ENCODE results near the gene FAM186B.
"Not testable (repeated sequence)": the region's sequence is repeated elsewhere in the genome, so short reads cannot be mapped to it uniquely, and the experiment has no call there.

Gene FAM186B

DNA sequence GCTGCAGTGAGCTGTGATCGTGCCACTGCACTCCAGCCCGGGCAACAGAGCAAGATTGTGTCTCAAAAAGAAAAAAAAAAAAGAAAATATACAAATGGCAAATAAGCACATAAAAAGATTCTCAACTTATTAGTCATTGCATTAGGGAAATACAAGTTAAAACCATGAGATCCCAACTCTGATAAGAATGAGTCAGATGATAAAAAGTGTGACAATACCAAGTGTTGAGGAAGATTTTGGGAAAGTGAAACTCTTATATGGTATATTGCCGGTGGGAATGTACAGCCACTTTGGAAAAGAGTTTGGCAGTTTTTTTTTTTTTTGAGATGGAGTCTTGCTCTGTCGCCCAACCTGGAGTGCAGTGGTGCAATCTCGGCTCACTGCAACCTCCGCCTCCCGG, 10.3 kb upstream of the FAM186B start:
- Histone ChIP-seq H3K4me1 (ENCODE audit: control insufficient read depth, insufficient read depth, low read length) (no peaks in the 10 kb centered on the region), H3K27ac (ENCODE audit: low read depth, low read length) (no peak overlapping the region), H3K4me3 (ENCODE audit: low read length) (no peak overlapping the region), H3K27me3 (ENCODE audit: control insufficient read depth, insufficient read depth, low read length) (no peaks in the 10 kb centered on the region), H3K36me3 (ENCODE audit: control insufficient read depth, insufficient read depth, low read length) (no peaks in the 10 kb centered on the region), H3K9ac (ENCODE audit: low read length) (no peak overlapping the region)

DNA sequence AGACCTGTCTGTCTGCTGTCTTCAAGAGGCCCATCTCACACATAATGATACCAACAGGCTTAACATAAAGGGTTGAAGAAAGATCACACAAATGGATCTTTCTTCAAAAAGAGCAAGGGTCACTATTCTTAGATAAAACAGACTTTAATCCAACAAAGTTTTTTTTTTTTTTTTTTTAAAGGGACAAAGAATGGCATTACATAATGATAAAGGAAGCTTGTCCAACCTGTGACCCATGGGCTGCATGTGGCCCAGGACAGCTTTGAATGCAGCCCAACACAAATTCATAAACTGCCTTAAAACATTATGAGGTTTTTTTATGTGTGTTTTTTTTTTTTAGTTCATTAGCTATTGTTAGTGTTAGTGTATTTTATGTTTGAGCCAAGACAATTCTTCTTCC, 6.8 kb upstream of the FAM186B start:
- Histone ChIP-seq H3K27ac (ENCODE audit: low read depth, low read length) (no peak overlapping the region), H3K4me1 (ENCODE audit: control insufficient read depth, insufficient read depth, low read length) (no peaks in the 10 kb centered on the region), H3K27me3 (ENCODE audit: control insufficient read depth, insufficient read depth, low read length) (no peaks in the 10 kb centered on the region), H3K4me3 (ENCODE audit: low read length) (no peak overlapping the region), H3K36me3 (ENCODE audit: control insufficient read depth, insufficient read depth, low read length) (no peaks in the 10 kb centered on the region), H3K9ac (ENCODE audit: low read length) (no peak overlapping the region)

GRCh38 chr12:49610785-49611184, 5.3 kb upstream of the FAM186B start:
- H3K27ac ChIP-seq (ENCODE audit: low read depth, low read length); H3K36me3 ChIP-seq (ENCODE audit: control insufficient read depth, insufficient read depth, low read length); H3K27me3 ChIP-seq (ENCODE audit: control insufficient read depth, insufficient read depth, low read length); H3K4me3 ChIP-seq (ENCODE audit: low read length); H3K9ac ChIP-seq (ENCODE audit: low read length); H3K4me1 ChIP-seq (ENCODE audit: control insufficient read depth, insufficient read depth, low read length): not testable (repeated sequence)

GRCh38 chr12:49609875-49610154, 4.4 kb upstream of the FAM186B start:
- no peaks in the 10 kb centered on the region for H3K27me3 ChIP-seq (ENCODE audit: control insufficient read depth, insufficient read depth, low read length)
- H3K4me1 ChIP-seq (ENCODE audit: control insufficient read depth, insufficient read depth, low read length), result no peaks in the 10 kb centered on the region
- no peak overlapping the region for H3K4me3 ChIP-seq (ENCODE audit: low read length)
- H3K36me3 ChIP-seq (ENCODE audit: control insufficient read depth, insufficient read depth, low read length), result no peaks in the 10 kb centered on the region
- H3K9ac ChIP-seq (ENCODE audit: low read length), result no peak overlapping the region
- no peak overlapping the region for H3K27ac ChIP-seq (ENCODE audit: low read depth, low read length)

DNA sequence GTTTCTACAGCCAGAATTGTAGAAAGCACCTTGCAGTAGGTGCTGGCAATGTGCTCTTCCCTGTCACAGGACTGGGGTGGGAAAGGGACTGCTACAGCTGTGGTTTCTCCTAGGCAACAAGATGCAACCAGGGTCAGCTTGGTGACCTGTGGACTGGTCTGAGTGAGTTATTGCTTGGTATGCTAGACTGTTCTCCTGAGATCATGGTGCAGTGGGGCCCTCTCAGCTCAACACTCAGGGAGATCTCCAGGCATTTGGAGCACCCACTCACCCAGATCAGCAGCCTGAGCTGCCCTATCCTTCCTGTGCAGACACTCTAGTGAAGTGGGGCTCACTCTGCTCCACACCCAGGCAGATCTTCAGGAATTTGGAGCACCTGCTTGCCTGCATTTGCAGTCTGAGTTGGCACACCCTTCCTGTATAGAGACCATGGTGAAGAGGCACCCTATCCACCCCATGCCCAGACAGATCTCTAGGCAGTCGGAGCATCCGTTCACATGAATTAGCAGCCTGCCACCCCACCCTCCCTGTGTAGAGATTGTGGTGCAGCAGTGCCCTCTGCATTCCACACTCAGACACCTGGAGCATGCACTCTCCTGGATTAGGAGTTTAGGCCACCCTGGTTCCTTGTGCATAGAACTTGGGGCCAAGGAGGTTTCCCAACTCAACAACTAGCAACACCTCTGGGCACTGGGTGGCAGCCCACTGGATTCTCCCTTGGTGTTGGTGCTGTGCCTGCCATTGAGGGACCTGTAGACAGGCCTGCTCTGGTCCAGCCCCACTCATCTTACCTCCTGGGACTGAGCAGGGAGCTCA, 3.8 kb upstream of the FAM186B start:
- Histone ChIP-seq H3K4me3 (ENCODE audit: low read length) (no peak overlapping the region), H3K27me3 (ENCODE audit: control insufficient read depth, insufficient read depth, low read length) (no peaks in the 10 kb centered on the region), H3K9ac (ENCODE audit: low read length) (no peak overlapping the region), H3K36me3 (ENCODE audit: control insufficient read depth, insufficient read depth, low read length) (no peaks in the 10 kb centered on the region), H3K27ac (ENCODE audit: low read depth, low read length) (no peak overlapping the region), H3K4me1 (ENCODE audit: control insufficient read depth, insufficient read depth, low read length) (no peaks in the 10 kb centered on the region)

DNA sequence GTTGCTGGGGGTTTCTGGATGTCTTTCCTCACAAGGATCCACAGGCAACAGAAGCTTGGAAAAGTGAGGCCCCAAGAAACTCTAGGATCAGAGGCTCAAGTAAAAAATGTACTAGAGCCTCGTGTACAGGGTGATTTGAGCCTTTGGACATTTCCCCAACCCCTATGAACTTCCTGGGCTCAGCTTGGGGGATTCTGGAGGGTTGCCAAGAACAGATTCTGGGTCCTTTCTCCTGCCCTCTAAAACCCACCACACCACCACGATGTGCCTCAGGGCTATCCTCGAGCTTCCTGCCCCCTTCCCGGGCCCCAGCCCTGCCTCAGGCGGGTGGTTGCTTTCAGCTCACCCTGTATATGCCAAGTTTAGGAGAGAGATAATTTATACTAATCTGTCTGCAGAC, 583 bp downstream of the FAM186B start:
- Histone ChIP-seq H3K27me3 (ENCODE audit: control insufficient read depth, insufficient read depth, low read length) (no peaks in the 10 kb centered on the region), H3K4me3 (ENCODE audit: low read length) (no peak overlapping the region), H3K9ac (ENCODE audit: low read length) (no peak overlapping the region), H3K4me1 (ENCODE audit: control insufficient read depth, insufficient read depth, low read length) (no peaks in the 10 kb centered on the region), H3K36me3 (ENCODE audit: control insufficient read depth, insufficient read depth, low read length) (no peaks in the 10 kb centered on the region), H3K27ac (ENCODE audit: low read depth, low read length) (no peak overlapping the region)

GRCh38 chr12:49603721-49604120, 1.7 kb downstream of the FAM186B start:
- Histone ChIP-seq H3K27me3 (ENCODE audit: control insufficient read depth, insufficient read depth, low read length) (no peaks in the 10 kb centered on the region), H3K27ac (ENCODE audit: low read depth, low read length) (no peak overlapping the region), H3K9ac (ENCODE audit: low read length) (no peak overlapping the region), H3K4me3 (ENCODE audit: low read length) (no peak overlapping the region), H3K36me3 (ENCODE audit: control insufficient read depth, insufficient read depth, low read length) (no peaks in the 10 kb centered on the region), H3K4me1 (ENCODE audit: control insufficient read depth, insufficient read depth, low read length) (no peaks in the 10 kb centered on the region)

- Histone ChIP-seq H3K27me3 (ENCODE audit: control insufficient read depth, insufficient read depth, low read length) (no peaks in the 10 kb centered on the region), H3K9ac (ENCODE audit: low read length) (no peak overlapping the region), H3K36me3 (ENCODE audit: control insufficient read depth, insufficient read depth, low read length) (no peaks in the 10 kb centered on the region), H3K4me1 (ENCODE audit: control insufficient read depth, insufficient read depth, low read length) (no peaks in the 10 kb centered on the region), H3K4me3 (ENCODE audit: low read length) (no peak overlapping the region), H3K27ac (ENCODE audit: low read depth, low read length) (no peak overlapping the region)
These were observed 5.5 kb downstream of the FAM186B start for GRCh38 chr12:49599961-49600360.

DNA sequence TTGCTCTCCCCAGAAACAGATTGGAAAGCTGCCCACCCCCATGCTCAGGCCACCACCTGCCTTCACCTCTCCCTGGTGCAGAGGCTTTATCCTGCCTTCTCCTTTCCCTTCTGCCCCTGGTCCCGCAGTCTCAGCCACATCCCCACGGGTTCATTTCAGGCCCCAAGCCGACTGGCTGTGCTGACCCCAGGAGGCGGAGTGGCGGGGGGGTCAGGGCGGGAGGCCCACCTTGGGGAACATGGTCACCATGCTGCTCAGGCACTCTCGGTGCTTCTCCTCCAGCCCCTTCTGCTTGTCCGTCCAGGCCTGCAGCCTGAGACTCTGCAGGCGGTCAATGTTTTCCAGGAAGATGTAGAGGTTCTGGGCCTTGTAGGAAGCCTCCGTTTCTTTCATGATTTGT, 6.9 kb downstream of the FAM186B start:
- Histone ChIP-seq H3K27ac (ENCODE audit: low read depth, low read length) (no peak overlapping the region), H3K4me1 (ENCODE audit: control insufficient read depth, insufficient read depth, low read length) (no peaks in the 10 kb centered on the region), H3K36me3 (ENCODE audit: control insufficient read depth, insufficient read depth, low read length) (no peaks in the 10 kb centered on the region), H3K4me3 (ENCODE audit: low read length) (no peak overlapping the region), H3K9ac (ENCODE audit: low read length) (no peak overlapping the region), H3K27me3 (ENCODE audit: control insufficient read depth, insufficient read depth, low read length) (no peaks in the 10 kb centered on the region)

GRCh38 chr12:49588721-49589516, 16.5 kb downstream of the FAM186B start:
- H3K4me3 ChIP-seq (ENCODE audit: low read length), result no peak overlapping the region
- no peak overlapping the region for H3K27ac ChIP-seq (ENCODE audit: low read depth, low read length)
- H3K9ac ChIP-seq (ENCODE audit: low read length), result no peak overlapping the region
- H3K36me3 ChIP-seq (ENCODE audit: control insufficient read depth, insufficient read depth, low read length), result no peaks in the 10 kb centered on the region
- H3K27me3 ChIP-seq (ENCODE audit: control insufficient read depth, insufficient read depth, low read length), result no peaks in the 10 kb centered on the region
- H3K4me1 ChIP-seq (ENCODE audit: control insufficient read depth, insufficient read depth, low read length), result no peaks in the 10 kb centered on the region

GRCh38 chr12:49588281-49588680, 17.2 kb downstream of the FAM186B start:
- Histone ChIP-seq H3K36me3 (ENCODE audit: control insufficient read depth, insufficient read depth, low read length) (no peaks in the 10 kb centered on the region), H3K27me3 (ENCODE audit: control insufficient read depth, insufficient read depth, low read length) (no peaks in the 10 kb centered on the region), H3K4me1 (ENCODE audit: control insufficient read depth, insufficient read depth, low read length) (peaks cover 4% of the 10 kb centered on the region), H3K27ac (ENCODE audit: low read depth, low read length) (no peak overlapping the region), H3K9ac (ENCODE audit: low read length) (no peak overlapping the region), H3K4me3 (ENCODE audit: low read length) (no peak overlapping the region)

- no peak overlapping the region for H3K27ac ChIP-seq (ENCODE audit: low read depth, low read length)
- H3K27me3 ChIP-seq (ENCODE audit: control insufficient read depth, insufficient read depth, low read length), result no peaks in the 10 kb centered on the region
- no peak overlapping the region for H3K9ac ChIP-seq (ENCODE audit: low read length)
- no peak overlapping the region for H3K4me3 ChIP-seq (ENCODE audit: low read length)
- no peaks in the 10 kb centered on the region for H3K36me3 ChIP-seq (ENCODE audit: control insufficient read depth, insufficient read depth, low read length)
- peaks cover 13% of the 10 kb centered on the region for H3K4me1 ChIP-seq (ENCODE audit: control insufficient read depth, insufficient read depth, low read length)
These were observed 18.1 kb downstream of the FAM186B start for GRCh38 chr12:49587174-49587908.

Measured in rectal smooth muscle tissue (tissue), 1 donor.